Panc1 (cell line): ENCODE measurements around the gene PARP11. TPM values are rescaled to one million over a fixed set of nuclear protein-coding genes. Genes with fewer than 3 reads are reported as not detected.

Source experiments
- ATAC-seq: fragments of 200-7000 bp; cut with Tn5 transposase; 2 replicates; pipeline ENCODE4 v1.9.1; 2020; ENCODE audit warnings: mild to moderate bottlenecking, moderate library complexity
- BruUV-seq: library from RNA; stranded (reverse); fragments of 400-500 nt; replicated peaks from 2 replicates; lab custom pipeline; 2021; lab: Mats Ljungman, UMichigan
- CTCF ChIA-PET: fragments of 300-600 bp; sonication (Branson Sonifier 250); formaldehyde crosslinking; loops from one replicate; lab custom pipeline; 2022; ENCODE audit warnings: antibody characterized with exemption; lab: Charles Lee
- POLR2A ChIA-PET: fragments of 300-600 bp; sonication (Branson Sonifier 250); formaldehyde crosslinking; loops from one replicate; lab custom pipeline; 2022; ENCODE audit warnings: antibody characterized with exemption; lab: Charles Lee
- DNase-seq: peaks from one replicate; pipeline ENCODE4 v3.0.0-alpha.2; 2010; ENCODE audit warnings: low read depth, low spot score
- H3K27ac ChIP-seq: 2 replicates; pipeline ENCODE4 v1.5.1; 2011; ENCODE audit warnings: mild to moderate bottlenecking, low read length, inconsistent platforms
- H3K27me3 ChIP-seq: fragments of 200-500 bp; sonication (Bioruptor generic); 2 replicates; pipeline ENCODE4 v1.6.0; 2014; ENCODE audit warnings: low read length, inconsistent platforms; ENCODE audit not compliant: control insufficient read depth, insufficient read depth
- H3K36me3 ChIP-seq: fragments of 200-500 bp; sonication (Bioruptor generic); 2 replicates; pipeline ENCODE4 v1.5.1; 2014; ENCODE audit warnings: inconsistent platforms, mild to moderate bottlenecking, low read length, moderate library complexity; ENCODE audit not compliant: control insufficient read depth, insufficient read depth
- H3K4me1 ChIP-seq: 2 replicates; pipeline ENCODE4 v1.5.1; 2011; ENCODE audit warnings: inconsistent platforms, mild to moderate bottlenecking, low read length, moderate library complexity; ENCODE audit not compliant: control insufficient read depth, insufficient read depth
- H3K4me3 ChIP-seq, 2 experiments: 2 replicates each; pipeline ENCODE4 v1.5.1; 2011 to 2012; ENCODE audit warnings: low read depth in 2 of 2, low read length in 2 of 2, mild to moderate bottlenecking in 2 of 2, inconsistent platforms in 1 of 2, moderate library complexity in 1 of 2
- H3K9me3 ChIP-seq: fragments of 200-500 bp; sonication (Bioruptor generic); 2 replicates; pipeline ENCODE4 v1.5.1; 2014; ENCODE audit warnings: low read depth, mild to moderate bottlenecking, inconsistent platforms, low read length, moderate library complexity; ENCODE audit not compliant: control insufficient read depth, insufficient read depth
- CTCF ChIP-seq: fragments of 450-650 bp; IDR thresholded peaks from 2 replicates; pipeline ENCODE4 v1.5.1; 2017; ENCODE audit warnings: mild to moderate bottlenecking
- POLR2AphosphoS5 ChIP-seq: IDR thresholded peaks from 2 replicates; pipeline ENCODE4 v1.6.1; 2012; ENCODE audit warnings: mild to moderate bottlenecking, low read depth, low read length, moderate library complexity
- REST ChIP-seq, 2 experiments: IDR thresholded peaks; 2 replicates each; pipeline ENCODE4 v1.6.1; 2011 to 2012; ENCODE audit warnings: low read depth in 2 of 2, control low read depth in 1 of 2, low read length in 1 of 2, mild to moderate bottlenecking in 1 of 2, moderate library complexity in 1 of 2; ENCODE audit not compliant: insufficient read depth in 1 of 2
- SIN3A ChIP-seq: IDR thresholded peaks from 2 replicates; pipeline ENCODE4 v1.6.1; 2012; ENCODE audit warnings: low read depth, mild to moderate bottlenecking, low read length, moderate library complexity, borderline replicate concordance; ENCODE audit not compliant: insufficient read depth
- TCF7L2 ChIP-seq: IDR thresholded peaks from 2 replicates; pipeline ENCODE4 v1.6.1; 2011; ENCODE audit warnings: mild to moderate bottlenecking, low read depth, low read length, inconsistent platforms
- in situ Hi-C: cut with HindIII; loops from 2 replicates; pipeline ENCODE4 v1.10.0; 2016; ENCODE audit warnings: low sequenced_read_pairs, low pct_unique_long_range_greater_than_20kb
- intact Hi-C: fragments of 100-400 bp; cut with micrococcal nuclease; formaldehyde crosslinking; loops from one replicate; pipeline ENCODE4 v1.10.0; 2022; ENCODE audit not compliant: unreplicated experiment
- total RNA-seq: library from RNA; stranded (reverse); gene quantifications from one replicate; pipeline ENCODE4 v1.2.1, GENCODE V29; 2021; ENCODE audit not compliant: unreplicated experiment

PARP11 gene
- total RNA-seq, 1 experiment from 2014 or later = 7.3 TPM

GRCh38 chr12:3901116-3901515, 27.9 kb upstream of the PARP11 start:
- Histone ChIP-seq H3K36me3 (no peaks in the 10 kb centered on the region), H3K27ac (no peak overlapping the region), H3K27me3 (peaks cover 4% of the 10 kb centered on the region; the same call in 1 of the 2 replicates), H3K4me1 (no peaks in the 10 kb centered on the region), H3K4me3 (no peak overlapping the region), H3K9me3 (no peaks in the 10 kb centered on the region)
- ATAC-seq (no peak), DNase-seq (no peak)
- intact Hi-C loops = no loop called here
- TF ChIP-seq REST (IDR thresholded peaks at IDR 0.05; ENCODE audit: insufficient read depth in 1 of 2, low read depth in 2 of 2, low read length in 1 of 2) (no peak), SIN3A (no peak), POLR2AphosphoS5 (no peak), TCF7L2 (no peak), CTCF (no peak; the same call in 1 of the 2 replicates)
- CTCF ChIA-PET = interaction anchor here (0.6 kb wide), 1 partner anchor 522 kb away, joined by 10 read pairs; no protein-coding TSS in a partner anchor
- POLR2A ChIA-PET = no interaction called here
- in situ Hi-C loops = no loop called here
- BruUV-seq = no TSS peak

- ChIA-PET POLR2A (no interaction called here), CTCF (no interaction called here)
- no TSS peak for BruUV-seq
- ATAC-seq (no peak), DNase-seq (no peak)
- Histone ChIP-seq H3K4me3 (no peak overlapping the region), H3K27ac (no peak overlapping the region), H3K9me3 (no peaks in the 10 kb centered on the region), H3K36me3 (no peaks in the 10 kb centered on the region), H3K27me3 (peaks cover 4% of the 10 kb centered on the region; the same call in 1 of the 2 replicates), H3K4me1 (no peaks in the 10 kb centered on the region)
- no peak for TF ChIP-seq REST (IDR thresholded peaks at IDR 0.05; ENCODE audit: insufficient read depth in 1 of 2, low read depth in 2 of 2, low read length in 1 of 2)
- no peak for TF ChIP-seq POLR2AphosphoS5
- TF ChIP-seq CTCF = no peak
- TF ChIP-seq TCF7L2 = no peak
- TF ChIP-seq SIN3A = no peak
- in situ Hi-C loops (no loop called here), intact Hi-C loops (no loop called here)
These were observed 25.6 kb upstream of the PARP11 start for GRCh38 chr12:3898756-3899155.
